Dendritic cell treated with granulocyte-macrophage colony-stimulating factor and Interleukin-4, amounts not matched to agents 40 ng/mL and 50 ng/mL, for 4 days (primary cell): Measurements from ENCODE around the gene KCNB1.
A peak's percentile ranks its signal among the peaks of the same experiment; 100 is the strongest.

Experiments used
- H3K27ac Mint-ChIP-seq: one replicate; pipeline ENCODE4 v1.8.0; 2022; ENCODE audit warnings: mild to moderate bottlenecking, mixed read lengths
- H3K27me3 Mint-ChIP-seq: one replicate; pipeline ENCODE4 v1.8.0; 2022; ENCODE audit warnings: mild to moderate bottlenecking, mixed read lengths
- H3K36me3 Mint-ChIP-seq: one replicate; pipeline ENCODE4 v1.8.0; 2022; ENCODE audit warnings: low read depth, mixed read lengths
- H3K4me1 Mint-ChIP-seq: one replicate; pipeline ENCODE4 v1.8.0; 2022; ENCODE audit warnings: low read depth, mixed read lengths
- H3K4me3 Mint-ChIP-seq: one replicate; pipeline ENCODE4 v1.8.0; 2022; ENCODE audit warnings: mild to moderate bottlenecking, moderate library complexity, mixed read lengths
- H3K9me3 Mint-ChIP-seq: one replicate; pipeline ENCODE4 v1.8.0; 2022; ENCODE audit warnings: mixed read lengths
- intact Hi-C: fragments of 100-400 bp; cut with micrococcal nuclease; formaldehyde crosslinking; loops from one replicate; pipeline ENCODE4 v1.15.0; 2022

The KCNB1 gene

GRCh38 chr20:49340161-49340966, 142.1 kb downstream of the KCNB1 start:
- Mint-ChIP-seq H3K27ac (no peak overlapping the region), H3K36me3 (no peaks in the 10 kb centered on the region)
- intact Hi-C loops, result no loop called here

GRCh38 chr20:49339123-49339522, 143.3 kb downstream of the KCNB1 start:
- intact Hi-C loops, result no loop called here
- no peaks in the 10 kb centered on the region for H3K36me3 Mint-ChIP-seq
- H3K9me3 Mint-ChIP-seq, result no peaks in the 10 kb centered on the region
- H3K27ac Mint-ChIP-seq, result no peak overlapping the region
- H3K4me3 Mint-ChIP-seq, result no peak overlapping the region
- H3K4me1 Mint-ChIP-seq, result no peaks in the 10 kb centered on the region
- H3K27me3 Mint-ChIP-seq, result peaks cover 9% of the 10 kb centered on the region

More at GRCh38 chr20:49340161-49340966, 142.1 kb downstream of the KCNB1 start:
- H3K9me3 Mint-ChIP-seq, result no peaks in the 10 kb centered on the region
- no peaks in the 10 kb centered on the region for H3K4me1 Mint-ChIP-seq
- H3K27me3 Mint-ChIP-seq, result peaks cover 9% of the 10 kb centered on the region
- no peak overlapping the region for H3K4me3 Mint-ChIP-seq

DNA sequence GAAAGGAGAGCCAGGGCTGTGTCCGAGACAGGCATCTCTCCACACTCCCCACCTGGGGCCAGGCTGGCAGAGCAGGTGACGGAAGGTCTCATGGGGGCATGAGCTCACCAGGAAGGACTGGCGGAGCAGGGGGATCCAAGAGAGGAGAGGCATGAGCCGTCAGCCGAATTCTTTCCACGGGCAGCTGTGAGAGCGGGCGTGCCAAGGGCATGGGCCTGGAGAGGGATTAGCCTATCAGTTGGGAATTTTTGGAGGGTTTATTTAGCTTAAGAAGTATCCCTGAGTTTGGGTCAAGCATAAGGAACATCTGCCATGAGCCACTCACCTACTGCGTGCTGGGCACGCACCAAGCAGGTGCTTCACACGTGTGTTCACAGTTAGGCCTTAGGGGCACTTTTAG, 144.4 kb downstream of the KCNB1 start:
- no peaks in the 10 kb centered on the region for H3K4me1 Mint-ChIP-seq
- no peak overlapping the region for H3K4me3 Mint-ChIP-seq
- no peak overlapping the region for H3K27ac Mint-ChIP-seq
- no peaks in the 10 kb centered on the region for H3K36me3 Mint-ChIP-seq
- intact Hi-C loops, result no loop called here
- H3K9me3 Mint-ChIP-seq, result no peaks in the 10 kb centered on the region
- H3K27me3 Mint-ChIP-seq, result peaks cover 1% of the 10 kb centered on the region

GRCh38 chr20:49337357-49337756, 145.1 kb downstream of the KCNB1 start:
- Mint-ChIP-seq H3K9me3 (no peaks in the 10 kb centered on the region), H3K27ac (no peak overlapping the region), H3K36me3 (no peaks in the 10 kb centered on the region), H3K4me3 (no peak overlapping the region), H3K27me3 (peaks cover 8% of the 10 kb centered on the region), H3K4me1 (no peaks in the 10 kb centered on the region)
- intact Hi-C loops, result no loop called here

DNA sequence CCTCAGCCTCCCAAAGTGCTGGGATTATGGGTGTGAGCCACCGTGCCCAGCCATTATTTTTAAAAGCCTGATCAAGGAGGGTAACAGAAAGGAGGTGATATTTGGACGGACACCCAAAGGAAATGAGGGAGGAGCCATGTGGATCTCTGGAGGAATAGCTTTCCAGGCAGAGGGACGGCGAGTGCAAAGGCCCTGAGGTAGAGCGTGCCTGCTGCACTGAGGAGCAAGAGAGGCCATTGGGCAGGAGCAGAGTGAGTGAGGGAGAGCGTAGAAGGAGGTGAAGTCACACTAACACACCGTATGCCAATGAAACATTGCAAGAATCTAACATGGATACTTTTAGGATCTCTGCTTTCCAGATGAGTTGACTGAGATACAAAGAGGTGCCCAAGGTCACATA, 145.7 kb downstream of the KCNB1 start:
- no peaks in the 10 kb centered on the region for H3K4me1 Mint-ChIP-seq
- peaks cover 9% of the 10 kb centered on the region for H3K27me3 Mint-ChIP-seq
- intact Hi-C loops, result no loop called here
- H3K9me3 Mint-ChIP-seq, result no peaks in the 10 kb centered on the region
- no peak overlapping the region for H3K27ac Mint-ChIP-seq
- H3K4me3 Mint-ChIP-seq, result no peak overlapping the region
- no peaks in the 10 kb centered on the region for H3K36me3 Mint-ChIP-seq

GRCh38 chr20:49335476-49335875, 147.0 kb downstream of the KCNB1 start:
- H3K9me3 Mint-ChIP-seq, result no peaks in the 10 kb centered on the region
- H3K36me3 Mint-ChIP-seq, result no peaks in the 10 kb centered on the region
- no peak overlapping the region for H3K27ac Mint-ChIP-seq
- no peaks in the 10 kb centered on the region for H3K4me1 Mint-ChIP-seq
- peaks cover 14% of the 10 kb centered on the region for H3K27me3 Mint-ChIP-seq
- no peak overlapping the region for H3K4me3 Mint-ChIP-seq
- intact Hi-C loops, result no loop called here

DNA sequence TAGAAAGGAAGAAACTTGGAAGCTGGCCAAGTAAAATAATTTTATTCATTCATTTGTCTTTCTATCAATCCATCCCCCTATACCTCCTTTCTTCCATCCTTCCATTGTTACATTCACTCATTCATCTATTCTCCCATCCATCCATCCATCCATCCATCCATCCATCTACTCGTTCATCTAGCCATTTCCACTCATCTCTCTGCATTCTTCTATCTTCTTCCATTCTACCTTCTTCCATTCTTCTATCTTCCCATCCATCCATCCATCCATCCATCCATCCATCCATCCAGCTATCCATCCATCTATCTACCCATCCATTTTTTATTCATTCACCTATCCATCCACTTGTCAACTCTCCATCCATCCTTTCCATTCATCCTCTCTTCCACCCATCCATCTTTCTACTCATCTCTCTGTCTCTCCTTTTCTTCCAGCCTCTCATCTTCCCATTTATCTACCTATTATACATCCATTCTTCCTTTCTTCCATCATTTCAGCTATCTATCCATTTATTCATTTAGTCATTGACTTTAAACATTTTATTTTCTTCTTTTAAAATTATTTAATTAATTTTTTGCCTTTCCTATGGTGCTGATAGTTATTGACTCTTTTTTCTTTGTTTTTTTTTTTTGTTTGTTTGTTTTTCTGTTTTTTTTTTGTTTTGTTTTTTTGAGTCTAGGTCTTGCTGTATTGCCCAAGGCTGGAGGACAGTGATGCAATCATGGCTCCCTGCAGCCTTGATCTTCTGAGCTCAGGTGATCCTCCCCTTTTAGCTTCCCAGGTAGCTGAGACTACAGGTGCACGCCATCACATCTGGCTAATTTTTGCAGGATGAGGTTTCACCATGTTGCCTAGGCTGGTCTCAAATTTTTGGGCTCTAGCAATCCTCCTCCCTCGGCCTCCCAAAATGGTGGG, 151.5 kb downstream of the KCNB1 start:
- H3K4me1 Mint-ChIP-seq, result no peaks in the 10 kb centered on the region
- intact Hi-C loops, result loop anchor here (5.0 kb wide), 1 partner anchor 281 kb away; no protein-coding TSS in a partner anchor
- H3K4me3 Mint-ChIP-seq, result no peak overlapping the region
- H3K9me3 Mint-ChIP-seq, result no peaks in the 10 kb centered on the region
- H3K27ac Mint-ChIP-seq, result no peak overlapping the region
- H3K27me3 Mint-ChIP-seq, result peaks cover 20% of the 10 kb centered on the region
- no peaks in the 10 kb centered on the region for H3K36me3 Mint-ChIP-seq

GRCh38 chr20:49328790-49329189, 153.7 kb downstream of the KCNB1 start:
- no peak overlapping the region for H3K27ac Mint-ChIP-seq
- H3K36me3 Mint-ChIP-seq, result no peaks in the 10 kb centered on the region
- no peaks in the 10 kb centered on the region for H3K9me3 Mint-ChIP-seq
- no peak overlapping the region for H3K4me3 Mint-ChIP-seq
- intact Hi-C loops, result no loop called here
- H3K27me3 Mint-ChIP-seq, result peaks cover 23% of the 10 kb centered on the region
- H3K4me1 Mint-ChIP-seq, result peaks cover 21% of the 10 kb centered on the region

DNA sequence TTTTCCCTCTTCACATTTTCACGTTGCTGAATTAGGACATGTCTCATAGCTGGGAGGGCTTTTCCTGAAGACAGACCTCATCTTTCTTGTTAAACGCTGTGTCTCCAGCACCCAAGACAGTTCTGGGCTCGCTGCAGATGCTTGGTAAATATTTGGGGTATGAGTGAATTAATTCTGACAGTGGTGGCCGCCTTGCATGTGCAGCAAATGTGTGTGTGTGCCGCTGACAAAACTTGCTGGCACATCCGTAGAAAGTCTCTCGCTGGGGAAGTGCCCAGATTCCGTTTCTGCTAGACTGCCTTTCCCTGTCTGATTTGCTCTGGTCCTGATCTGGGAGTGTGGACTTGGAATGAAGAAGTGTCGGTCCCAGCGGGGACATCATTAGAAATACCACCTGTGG, 156.4 kb downstream of the KCNB1 start:
- intact Hi-C loops, result no loop called here
- no peak overlapping the region for H3K4me3 Mint-ChIP-seq
- H3K36me3 Mint-ChIP-seq, result no peaks in the 10 kb centered on the region
- no peak overlapping the region for H3K27ac Mint-ChIP-seq
- peaks cover 27% of the 10 kb centered on the region for H3K27me3 Mint-ChIP-seq
- peaks cover 32% of the 10 kb centered on the region for H3K4me1 Mint-ChIP-seq
- H3K9me3 Mint-ChIP-seq, result no peaks in the 10 kb centered on the region

DNA sequence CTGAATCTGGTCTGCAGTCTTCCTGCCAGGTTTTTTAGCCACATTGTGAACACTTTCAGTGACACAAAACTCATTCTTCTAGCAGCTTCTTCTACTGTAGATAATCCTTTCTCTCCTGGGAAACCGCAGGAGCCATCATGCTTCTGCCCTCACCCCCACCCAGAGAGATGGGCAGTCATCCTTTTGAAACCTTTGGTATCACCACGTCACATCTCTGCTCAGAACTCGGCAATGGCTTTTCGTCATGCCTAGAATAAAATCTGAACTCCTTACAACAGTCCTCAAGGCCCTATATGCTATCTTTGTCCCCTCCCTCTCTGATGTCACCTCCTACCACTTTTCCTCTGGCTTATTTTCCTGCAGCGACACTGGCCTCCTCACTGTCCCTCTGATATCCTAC, 158.2 kb downstream of the KCNB1 start:
- Mint-ChIP-seq H3K27me3 (peaks cover 39% of the 10 kb centered on the region), H3K4me3 (no peak overlapping the region), H3K27ac (peak overlapping the region; percentile 62), H3K9me3 (no peaks in the 10 kb centered on the region), H3K36me3 (no peaks in the 10 kb centered on the region), H3K4me1 (peaks cover 33% of the 10 kb centered on the region)
- intact Hi-C loops, result loop anchor here (5.0 kb wide), 1 partner anchor 47 kb away; the partner anchor contains the start of gene ZNFX1

DNA sequence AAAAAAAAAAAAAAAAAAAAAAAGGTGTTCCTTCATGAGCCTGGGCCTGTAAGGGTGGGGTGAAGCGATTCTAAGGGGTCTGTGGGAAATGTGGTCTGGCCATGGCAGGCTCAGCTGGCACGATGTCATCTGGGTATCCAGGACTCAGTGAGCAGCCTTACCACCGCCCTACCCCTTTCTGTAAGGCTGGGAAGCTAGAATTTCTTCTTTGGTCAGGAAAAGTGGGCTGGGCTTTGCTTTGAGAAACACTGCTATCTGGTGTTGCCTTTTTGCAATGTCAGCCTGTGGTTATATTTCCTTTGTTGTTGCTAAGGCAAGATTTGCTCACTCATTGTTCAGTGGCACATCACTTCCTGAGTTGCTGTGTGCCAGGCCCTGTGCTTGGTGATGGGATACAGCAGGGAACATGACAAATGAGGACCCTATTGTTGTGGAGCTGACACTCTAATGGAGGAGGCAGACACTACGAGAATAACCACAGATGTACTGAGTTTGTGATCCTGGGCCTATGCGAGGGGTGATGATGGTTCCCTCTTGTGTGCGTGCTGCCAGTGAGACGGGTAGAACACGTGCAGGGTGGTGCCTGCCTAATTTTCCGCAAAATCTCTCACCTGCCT, 158.7 kb downstream of the KCNB1 start:
- Mint-ChIP-seq H3K27ac (peak overlapping the region; percentile 62), H3K36me3 (no peaks in the 10 kb centered on the region), H3K4me1 (peaks cover 38% of the 10 kb centered on the region), H3K27me3 (peaks cover 41% of the 10 kb centered on the region), H3K9me3 (no peaks in the 10 kb centered on the region), H3K4me3 (no peak overlapping the region)
- intact Hi-C loops, result loop anchor here (5.0 kb wide), 1 partner anchor 46 kb away; the partner anchor contains the start of gene ZNFX1

DNA sequence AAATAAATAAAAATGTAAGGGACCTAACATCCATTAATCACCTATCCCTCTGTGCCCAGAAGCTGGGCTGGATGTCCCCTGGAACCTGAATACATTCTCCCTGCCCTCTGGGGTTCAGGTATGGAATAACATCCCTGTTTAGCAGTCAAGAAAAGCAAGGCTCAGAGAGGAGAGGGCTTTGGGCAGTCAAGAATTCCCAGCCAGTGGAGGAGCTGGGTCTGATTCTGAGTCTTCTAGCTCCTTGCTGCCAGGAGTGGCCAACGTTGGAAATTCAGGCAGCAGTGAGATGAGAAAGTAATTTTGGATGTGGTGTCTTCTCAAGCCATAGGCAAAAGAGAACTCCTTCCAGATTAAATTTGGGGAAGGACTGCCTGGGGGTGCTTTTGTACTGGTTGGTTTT, 162.0 kb downstream of the KCNB1 start:
- intact Hi-C loops, result loop anchor here (5.0 kb wide), 1 partner anchor 43 kb away; the partner anchor contains the start of gene ZNFX1
- peaks cover 41% of the 10 kb centered on the region for H3K4me1 Mint-ChIP-seq
- no peaks in the 10 kb centered on the region for H3K9me3 Mint-ChIP-seq
- peaks cover 66% of the 10 kb centered on the region for H3K27me3 Mint-ChIP-seq
- H3K27ac Mint-ChIP-seq, result no peak overlapping the region
- no peaks in the 10 kb centered on the region for H3K36me3 Mint-ChIP-seq
- no peak overlapping the region for H3K4me3 Mint-ChIP-seq

GRCh38 chr20:49319208-49319809, 163.2 kb downstream of the KCNB1 start:
- peaks cover 70% of the 10 kb centered on the region for H3K27me3 Mint-ChIP-seq
- intact Hi-C loops, result no loop called here
- H3K9me3 Mint-ChIP-seq, result no peaks in the 10 kb centered on the region
- H3K36me3 Mint-ChIP-seq, result no peaks in the 10 kb centered on the region
- no peak overlapping the region for H3K4me3 Mint-ChIP-seq
- peaks cover 30% of the 10 kb centered on the region for H3K4me1 Mint-ChIP-seq
- H3K27ac Mint-ChIP-seq, result peak overlapping the region; percentile 25
